Trophoblast cell (in vitro differentiated cells and primary cell): ENCODE measurements around the gene NUDT9.
A peak's percentile ranks its signal among the peaks of the same experiment; 100 is the strongest.

ENCODE experiments used
- DNase-seq, 2 donors: peaks; one replicate each; pipeline ENCODE4 v3.0.0-alpha.2; 2016
- H2AFZ ChIP-seq: 2 replicates; pipeline ENCODE4 v1.6.1; 2013; ENCODE audit warnings: low read length, moderate library complexity, mild to moderate bottlenecking; ENCODE audit not compliant: insufficient read depth, poor library complexity
- H2AK5ac ChIP-seq: 2 replicates; pipeline ENCODE4 v1.6.1; 2013; ENCODE audit warnings: mild to moderate bottlenecking, low read length
- H2BK120ac ChIP-seq: 2 replicates; pipeline ENCODE4 v1.6.1; 2013; ENCODE audit warnings: low read length, mild to moderate bottlenecking, moderate library complexity; ENCODE audit not compliant: insufficient read depth, poor library complexity
- H2BK12ac ChIP-seq: 2 replicates; pipeline ENCODE4 v1.6.1; 2013; ENCODE audit warnings: mild to moderate bottlenecking, low read length, moderate library complexity
- H2BK5ac ChIP-seq: 2 replicates; pipeline ENCODE4 v1.6.1; 2013; ENCODE audit warnings: low read length, low read depth, moderate library complexity, mild to moderate bottlenecking; ENCODE audit not compliant: poor library complexity
- H3K14ac ChIP-seq: 2 replicates; pipeline ENCODE4 v1.6.1; 2013; ENCODE audit warnings: mild to moderate bottlenecking, low read length
- H3K18ac ChIP-seq: 2 replicates; pipeline ENCODE4 v1.6.1; 2013; ENCODE audit warnings: mild to moderate bottlenecking, low read length
- H3K23ac ChIP-seq: 2 replicates; pipeline ENCODE4 v1.6.1; 2013; ENCODE audit warnings: low read length
- H3K27ac ChIP-seq: 2 replicates; pipeline ENCODE4 v1.5.1; 2013; ENCODE audit warnings: low read depth, mild to moderate bottlenecking, inconsistent platforms, low read length, moderate library complexity
- H3K27me3 ChIP-seq: 2 replicates; pipeline ENCODE4 v1.6.1; 2013; ENCODE audit warnings: inconsistent platforms, mild to moderate bottlenecking, low read length, moderate library complexity; ENCODE audit not compliant: insufficient read depth
- H3K36me3 ChIP-seq, 2 experiments: 1 replicate in 1 of 2; 2 replicates in 1 of 2; pipeline ENCODE4 v1.6.1; 2013; ENCODE audit warnings: low read length in 2 of 2, mild to moderate bottlenecking in 2 of 2, moderate library complexity in 1 of 2; ENCODE audit not compliant: insufficient read depth in 2 of 2, control insufficient read depth in 1 of 2
- H3K4ac ChIP-seq: 2 replicates; pipeline ENCODE4 v1.6.1; 2013; ENCODE audit warnings: low read depth, mild to moderate bottlenecking, low read length, moderate library complexity
- H3K4me1 ChIP-seq, 2 experiments: 1 replicate in 1 of 2; 2 replicates in 1 of 2; pipeline ENCODE4 v1.6.1; 2013; ENCODE audit warnings: low read length in 2 of 2, mild to moderate bottlenecking in 2 of 2, moderate library complexity in 1 of 2; ENCODE audit not compliant: insufficient read depth in 2 of 2, control insufficient read depth in 1 of 2
- H3K4me2 ChIP-seq: 2 replicates; pipeline ENCODE4 v1.6.1; 2013; ENCODE audit warnings: inconsistent platforms, mild to moderate bottlenecking, low read length, moderate library complexity
- H3K4me3 ChIP-seq: 2 replicates; pipeline ENCODE4 v1.5.1; 2013; ENCODE audit warnings: mild to moderate bottlenecking, low read depth, low read length, inconsistent platforms
- H3K79me1 ChIP-seq: one replicate; pipeline ENCODE4 v1.6.1; 2013; ENCODE audit warnings: low read length
- H3K79me2 ChIP-seq: 2 replicates; pipeline ENCODE4 v1.6.1; 2013; ENCODE audit warnings: low read length, mild to moderate bottlenecking; ENCODE audit not compliant: control insufficient read depth, insufficient read depth, poor library complexity
- H3K9ac ChIP-seq: 2 replicates; pipeline ENCODE4 v1.6.1; 2013; ENCODE audit warnings: mild to moderate bottlenecking, low read length
- H3K9me3 ChIP-seq: 2 replicates; pipeline ENCODE4 v1.6.1; 2013; ENCODE audit warnings: low read depth, mild to moderate bottlenecking, control low read depth, inconsistent platforms, low read length; ENCODE audit not compliant: insufficient read depth
- H4K12ac ChIP-seq: 2 replicates; pipeline ENCODE4 v1.6.1; 2013; ENCODE audit warnings: low read depth, mild to moderate bottlenecking, low read length, moderate library complexity
- H4K8ac ChIP-seq: 2 replicates; pipeline ENCODE4 v1.6.1; 2013; ENCODE audit warnings: low read depth, mild to moderate bottlenecking, low read length, moderate library complexity
- H4K91ac ChIP-seq: one replicate; pipeline ENCODE4 v1.6.1; 2013; ENCODE audit warnings: low read depth, mild to moderate bottlenecking, low read length, moderate library complexity
- WGBS: extraction: QIAGEN DNeasy Blood & Tissue Kit; methylation state at CpG from one replicate; pipeline ENCODE4 v1.1.7; 2013; ENCODE audit warnings: missing lambda C conversion rate; ENCODE audit not compliant: insufficient read length, insufficient coverage; ENCODE audit errors: extremely low coverage; 5-methylcytosine and 5-hydroxymethylcytosine counted together

NUDT9 gene

DNA sequence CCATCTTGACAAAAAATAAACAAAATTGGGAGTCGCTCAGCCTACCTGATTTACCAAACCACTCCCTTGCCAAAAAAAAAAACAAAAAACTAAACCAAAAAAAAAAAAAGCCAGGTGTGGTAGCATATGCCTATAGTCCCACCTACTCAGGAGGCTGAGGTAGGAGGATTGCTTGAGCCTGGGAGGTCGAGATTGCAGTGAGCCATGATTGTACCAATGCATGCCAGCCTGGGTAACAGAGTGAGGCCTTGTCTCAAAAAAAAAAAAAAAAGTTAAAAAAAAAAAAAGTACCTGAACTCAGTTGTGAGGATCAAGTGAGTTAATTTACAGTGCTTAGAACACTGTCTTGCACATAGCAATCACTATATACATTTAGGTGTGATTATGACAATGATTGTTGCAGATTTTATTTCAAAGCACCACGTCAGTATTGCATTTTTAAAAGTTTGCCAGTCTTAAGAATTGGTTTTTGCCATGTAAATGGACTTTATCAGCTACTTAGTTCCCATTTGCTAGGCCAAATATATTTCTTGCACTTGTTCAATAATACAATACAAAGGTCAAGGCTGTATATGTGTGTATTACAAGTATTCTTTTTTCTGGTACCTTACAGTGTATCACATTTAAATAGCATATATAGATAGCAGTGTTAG is 4.6 kb downstream of the NUDT9 start:
- no peak overlapping the region for H2BK5ac ChIP-seq
- H3K79me1 ChIP-seq, result peaks cover 8% of the 10 kb centered on the region
- H3K14ac ChIP-seq, result no peak overlapping the region
- H3K9me3 ChIP-seq, result no peaks in the 10 kb centered on the region
- no peak overlapping the region for H3K4ac ChIP-seq
- no peak overlapping the region for H3K4me2 ChIP-seq
- H3K79me2 ChIP-seq, result peaks cover 4% of the 10 kb centered on the region
- H2BK120ac ChIP-seq, result no peak overlapping the region
- H2AFZ ChIP-seq, result no peak overlapping the region
- no peak overlapping the region for H3K4me3 ChIP-seq
- peaks cover 8% of the 10 kb centered on the region in 2 experiments for H3K4me1 ChIP-seq
- H2AK5ac ChIP-seq, result no peak overlapping the region
- no peaks in the 10 kb centered on the region for H3K27me3 ChIP-seq
- no peak overlapping the region for H4K12ac ChIP-seq
- H3K18ac ChIP-seq, result no peak overlapping the region
- no peak overlapping the region for H4K8ac ChIP-seq
- WGBS, result no CpG with 5 or more reads among the region's 3 CpGs
- no peak overlapping the region for H2BK12ac ChIP-seq
- H3K36me3 ChIP-seq, result no peaks in the 10 kb centered on the region
- no peak overlapping the region for H3K9ac ChIP-seq
- H3K27ac ChIP-seq, result no peak overlapping the region
- DNase-seq, result no peak
- H4K91ac ChIP-seq, result no peak overlapping the region
- no peak overlapping the region for H3K23ac ChIP-seq

DNA sequence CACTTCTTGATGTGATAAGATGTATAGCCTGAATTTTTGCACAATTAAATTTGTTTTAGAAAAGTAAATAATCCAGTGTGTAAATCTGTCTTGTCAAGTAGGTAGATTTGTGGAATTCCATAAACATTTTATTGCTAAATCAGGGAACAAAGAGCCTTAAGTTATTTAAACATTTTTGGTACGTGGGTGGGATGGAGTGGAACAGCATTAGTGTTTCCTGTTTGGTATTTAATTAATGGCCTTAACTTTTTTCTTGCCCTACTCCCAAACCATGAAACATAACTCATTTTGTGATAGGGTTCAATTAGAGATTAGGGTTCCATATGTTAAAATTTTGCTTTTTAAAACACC is 5.1 kb downstream of the NUDT9 start:
- Histone ChIP-seq H4K12ac (no peak overlapping the region), H2BK5ac (no peak overlapping the region), H2BK120ac (no peak overlapping the region), H3K79me2 (peaks cover 2% of the 10 kb centered on the region), H3K4me1 (peaks cover 6 to 7% of the 10 kb centered on the region in 2 experiments), H3K4ac (no peak overlapping the region), H3K36me3 (no peaks in the 10 kb centered on the region), H2BK12ac (no peak overlapping the region), H4K8ac (no peak overlapping the region), H4K91ac (no peak overlapping the region), H2AK5ac (no peak overlapping the region), H3K27me3 (no peaks in the 10 kb centered on the region), H3K4me2 (no peak overlapping the region), H3K27ac (no peak overlapping the region), H2AFZ (no peak overlapping the region), H3K18ac (no peak overlapping the region), H3K23ac (no peak overlapping the region), H3K14ac (no peak overlapping the region), H3K4me3 (no peak overlapping the region), H3K79me1 (peaks cover 4% of the 10 kb centered on the region), H3K9me3 (no peaks in the 10 kb centered on the region), H3K9ac (no peak overlapping the region)
- WGBS, result no CpG with 5 or more reads among the region's 1 CpG
- DNase-seq, result no peak

DNA sequence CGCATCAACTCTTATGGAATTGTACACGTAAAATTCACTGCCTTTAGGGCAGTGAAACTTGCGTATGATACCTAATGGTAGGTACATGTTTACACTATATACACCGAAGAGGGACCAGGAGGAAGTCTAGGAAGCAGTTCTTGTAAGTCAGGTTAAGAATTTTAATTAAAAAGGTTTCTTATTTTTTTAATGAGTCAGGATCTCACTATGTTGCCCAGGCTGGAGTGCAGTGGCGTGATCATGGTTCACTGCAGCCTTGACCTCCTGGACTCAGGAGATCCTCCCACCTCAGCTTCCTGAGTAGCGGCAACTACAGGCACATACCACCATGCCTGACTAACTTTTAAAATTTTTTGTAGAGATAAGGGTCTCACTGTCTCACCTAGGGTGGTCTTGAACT is 6.6 kb downstream of the NUDT9 start:
- H3K4me3 ChIP-seq, result no peak overlapping the region
- peaks cover 4 to 5% of the 10 kb centered on the region in 2 experiments for H3K4me1 ChIP-seq
- H2BK12ac ChIP-seq, result no peak overlapping the region
- no peaks in the 10 kb centered on the region for H3K36me3 ChIP-seq
- H3K79me1 ChIP-seq, result no peaks in the 10 kb centered on the region
- DNase-seq, result no peak
- no peak overlapping the region for H4K12ac ChIP-seq
- no peak overlapping the region for H3K18ac ChIP-seq
- no peak overlapping the region for H4K91ac ChIP-seq
- H2AK5ac ChIP-seq, result no peak overlapping the region
- WGBS, result no CpG with 5 or more reads among the region's 6 CpGs
- H3K27ac ChIP-seq, result no peak overlapping the region
- H3K79me2 ChIP-seq, result no peaks in the 10 kb centered on the region
- no peak overlapping the region for H3K4me2 ChIP-seq
- H3K23ac ChIP-seq, result no peak overlapping the region
- H2BK5ac ChIP-seq, result no peak overlapping the region
- no peak overlapping the region for H3K9ac ChIP-seq
- no peak overlapping the region for H3K14ac ChIP-seq
- H4K8ac ChIP-seq, result no peak overlapping the region
- H3K9me3 ChIP-seq, result no peaks in the 10 kb centered on the region
- no peak overlapping the region for H2AFZ ChIP-seq
- no peaks in the 10 kb centered on the region for H3K27me3 ChIP-seq
- H2BK120ac ChIP-seq, result no peak overlapping the region
- no peak overlapping the region for H3K4ac ChIP-seq

DNA sequence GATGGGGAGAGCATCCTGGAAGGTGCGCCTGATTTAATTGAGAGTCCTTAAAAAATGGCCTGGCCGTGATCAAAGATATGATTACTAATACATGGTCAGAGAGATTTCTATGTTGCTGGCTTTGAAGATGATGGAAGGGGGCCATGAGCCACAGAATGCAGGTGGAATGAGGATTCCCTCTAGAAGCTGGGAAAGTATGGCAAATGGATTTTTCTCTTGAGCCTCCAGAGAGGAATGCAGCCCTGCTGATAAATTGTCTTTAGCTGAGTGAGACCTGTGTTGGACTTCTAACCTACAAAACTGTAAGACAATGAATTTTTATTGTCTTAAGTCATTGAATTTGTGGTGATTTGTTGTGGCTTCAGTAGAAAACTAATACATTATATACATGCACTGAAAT is 7.7 kb downstream of the NUDT9 start:
- Histone ChIP-seq H2AK5ac (no peak overlapping the region), H3K79me2 (no peaks in the 10 kb centered on the region), H3K18ac (no peak overlapping the region), H2AFZ (no peak overlapping the region), H2BK120ac (no peak overlapping the region), H3K23ac (no peak overlapping the region), H3K79me1 (no peaks in the 10 kb centered on the region), H3K4ac (no peak overlapping the region), H4K91ac (no peak overlapping the region), H2BK5ac (no peak overlapping the region), H3K4me3 (no peak overlapping the region), H4K8ac (no peak overlapping the region), H3K27me3 (no peaks in the 10 kb centered on the region), H3K9me3 (no peaks in the 10 kb centered on the region), H3K14ac (no peak overlapping the region), H3K36me3 (no peaks in the 10 kb centered on the region), H2BK12ac (no peak overlapping the region), H3K27ac (no peak overlapping the region), H3K4me1 (peaks cover under 1 to 4% of the 10 kb centered on the region in 2 experiments), H3K9ac (no peak overlapping the region), H4K12ac (no peak overlapping the region), H3K4me2 (no peak overlapping the region)
- WGBS, result no CpG with 5 or more reads among the region's 2 CpGs
- DNase-seq, result peak in 1 of 2 donors; percentile 15
